Measurements from ENCODE around the gene MICAL3.
"Not testable (repeated sequence)": the region's sequence is repeated elsewhere in the genome, so short reads cannot be mapped to it uniquely, and the experiment has no call there.

The MICAL3 gene

GRCh38 chr22:18012531-18012930, 11.8 kb downstream of the MICAL3 start:
- Histone ChIP-seq H3K27me3 (ENCODE audit: insufficient read depth, insufficient read length) (no peaks in the 10 kb centered on the region), H3K9me3 (ENCODE audit: insufficient read depth, low read length) (no peaks in the 10 kb centered on the region), H3K36me3 (ENCODE audit: insufficient read depth, insufficient read length, low read length) (no peaks in the 10 kb centered on the region), H3K9ac (ENCODE audit: insufficient read length, low read depth) (no peak overlapping the region), H3K4me1 (ENCODE audit: insufficient read depth, insufficient read length) (no peaks in the 10 kb centered on the region), H3K4me3 (ENCODE audit: insufficient read length, low read depth) (no peak overlapping the region)
- no peak for TF ChIP-seq YY1 (IDR thresholded peaks at IDR 0.05; ENCODE audit: insufficient read depth, insufficient read length)
- no peak for TF ChIP-seq SUZ12 (IDR thresholded peaks at IDR 0.05; ENCODE audit: extremely low read depth, insufficient read depth, insufficient read length)
- no peak for TF ChIP-seq ZNF274 (IDR thresholded peaks at IDR 0.05; ENCODE audit: low read depth, low read length)
- DNase-seq (ENCODE audit: low read depth, low spot score), result no peak

GRCh38 chr22:18010266-18010665, 14.1 kb downstream of the MICAL3 start:
- TF ChIP-seq YY1 (IDR thresholded peaks at IDR 0.05; ENCODE audit: insufficient read depth, insufficient read length) (no peak), ZNF274 (IDR thresholded peaks at IDR 0.05; ENCODE audit: low read depth, low read length) (no peak), SUZ12 (IDR thresholded peaks at IDR 0.05; ENCODE audit: extremely low read depth, insufficient read depth, insufficient read length) (no peak)
- no peaks in the 10 kb centered on the region for H3K9me3 ChIP-seq (ENCODE audit: insufficient read depth, low read length)
- H3K27me3 ChIP-seq (ENCODE audit: insufficient read depth, insufficient read length), result no peaks in the 10 kb centered on the region
- H3K4me1 ChIP-seq (ENCODE audit: insufficient read depth, insufficient read length), result no peaks in the 10 kb centered on the region
- no peak for DNase-seq (ENCODE audit: low read depth, low spot score)
- H3K9ac ChIP-seq (ENCODE audit: insufficient read length, low read depth), result no peak overlapping the region
- H3K4me3 ChIP-seq (ENCODE audit: insufficient read length, low read depth), result no peak overlapping the region
- H3K36me3 ChIP-seq (ENCODE audit: insufficient read depth, insufficient read length, low read length), result no peaks in the 10 kb centered on the region

- Histone ChIP-seq H3K36me3 (ENCODE audit: insufficient read depth, insufficient read length, low read length) (no peaks in the 10 kb centered on the region), H3K27me3 (ENCODE audit: insufficient read depth, insufficient read length) (no peaks in the 10 kb centered on the region), H3K9ac (ENCODE audit: insufficient read length, low read depth) (no peak overlapping the region), H3K4me1 (ENCODE audit: insufficient read depth, insufficient read length) (no peaks in the 10 kb centered on the region), H3K4me3 (ENCODE audit: insufficient read length, low read depth) (no peak overlapping the region), H3K9me3 (ENCODE audit: insufficient read depth, low read length) (no peaks in the 10 kb centered on the region)
- DNase-seq (ENCODE audit: low read depth, low spot score), result no peak
- TF ChIP-seq YY1 (IDR thresholded peaks at IDR 0.05; ENCODE audit: insufficient read depth, insufficient read length) (no peak), SUZ12 (IDR thresholded peaks at IDR 0.05; ENCODE audit: extremely low read depth, insufficient read depth, insufficient read length) (no peak), ZNF274 (IDR thresholded peaks at IDR 0.05; ENCODE audit: low read depth, low read length) (no peak)
These were observed 16.2 kb downstream of the MICAL3 start for GRCh38 chr22:18008136-18008535.

GRCh38 chr22:18005201-18005926, 19.0 kb downstream of the MICAL3 start:
- no peak for DNase-seq (ENCODE audit: low read depth, low spot score)
- Histone ChIP-seq H3K4me1 (ENCODE audit: insufficient read depth, insufficient read length) (no peaks in the 10 kb centered on the region), H3K9me3 (ENCODE audit: insufficient read depth, low read length) (no peaks in the 10 kb centered on the region), H3K4me3 (ENCODE audit: insufficient read length, low read depth) (no peak overlapping the region), H3K36me3 (ENCODE audit: insufficient read depth, insufficient read length, low read length) (no peaks in the 10 kb centered on the region), H3K9ac (ENCODE audit: insufficient read length, low read depth) (no peak overlapping the region), H3K27me3 (ENCODE audit: insufficient read depth, insufficient read length) (no peaks in the 10 kb centered on the region)
- no peak for TF ChIP-seq YY1 (IDR thresholded peaks at IDR 0.05; ENCODE audit: insufficient read depth, insufficient read length)
- no peak for TF ChIP-seq SUZ12 (IDR thresholded peaks at IDR 0.05; ENCODE audit: extremely low read depth, insufficient read depth, insufficient read length)

GRCh38 chr22:18001894-18002315, 22.5 kb downstream of the MICAL3 start:
- DNase-seq (ENCODE audit: low read depth, low spot score); H3K9ac ChIP-seq (ENCODE audit: insufficient read length, low read depth); H3K4me1 ChIP-seq (ENCODE audit: insufficient read depth, insufficient read length); H3K9me3 ChIP-seq (ENCODE audit: insufficient read depth, low read length); H3K27me3 ChIP-seq (ENCODE audit: insufficient read depth, insufficient read length); H3K4me3 ChIP-seq (ENCODE audit: insufficient read length, low read depth): not testable (repeated sequence)
- peaks cover 10% of the 10 kb centered on the region for H3K36me3 ChIP-seq (ENCODE audit: insufficient read depth, insufficient read length, low read length)

GRCh38 chr22:18001040-18001893, 23.1 kb downstream of the MICAL3 start:
- Histone ChIP-seq H3K36me3 (ENCODE audit: insufficient read depth, insufficient read length, low read length) (peaks cover 10% of the 10 kb centered on the region), H3K9me3 (ENCODE audit: insufficient read depth, low read length) (no peaks in the 10 kb centered on the region), H3K9ac (ENCODE audit: insufficient read length, low read depth) (peak overlapping the region; percentile 85), H3K4me1 (ENCODE audit: insufficient read depth, insufficient read length) (no peaks in the 10 kb centered on the region), H3K4me3 (ENCODE audit: insufficient read length, low read depth) (peak overlapping the region; percentile 70), H3K27me3 (ENCODE audit: insufficient read depth, insufficient read length) (no peaks in the 10 kb centered on the region)
- DNase-seq (ENCODE audit: low read depth, low spot score), result peak; percentile 92
- TF ChIP-seq SUZ12 (IDR thresholded peaks at IDR 0.05; ENCODE audit: extremely low read depth, insufficient read depth, insufficient read length) (no peak), YY1 (IDR thresholded peaks at IDR 0.05; ENCODE audit: insufficient read depth, insufficient read length) (no peak), ZNF274 (IDR thresholded peaks at IDR 0.05; ENCODE audit: low read depth, low read length) (no peak)

- Histone ChIP-seq H3K4me1 (ENCODE audit: insufficient read depth, insufficient read length) (no peaks in the 10 kb centered on the region), H3K4me3 (ENCODE audit: insufficient read length, low read depth) (peak overlapping the region; percentile 70), H3K9me3 (ENCODE audit: insufficient read depth, low read length) (no peaks in the 10 kb centered on the region), H3K36me3 (ENCODE audit: insufficient read depth, insufficient read length, low read length) (peaks cover 10% of the 10 kb centered on the region), H3K27me3 (ENCODE audit: insufficient read depth, insufficient read length) (no peaks in the 10 kb centered on the region), H3K9ac (ENCODE audit: insufficient read length, low read depth) (peak overlapping the region; percentile 85)
- DNase-seq (ENCODE audit: low read depth, low spot score), result no peak
- no peak for TF ChIP-seq SUZ12 (IDR thresholded peaks at IDR 0.05; ENCODE audit: extremely low read depth, insufficient read depth, insufficient read length)
- no peak for TF ChIP-seq YY1 (IDR thresholded peaks at IDR 0.05; ENCODE audit: insufficient read depth, insufficient read length)
- no peak for TF ChIP-seq ZNF274 (IDR thresholded peaks at IDR 0.05; ENCODE audit: low read depth, low read length)
These were observed 23.8 kb downstream of the MICAL3 start for GRCh38 chr22:18000441-18001039.

Measured in NT2/D1 (cell line).